NCI-H446 (cell line): ENCODE measurements around the gene NAV1.
"Not testable (repeated sequence)": the region's sequence is repeated elsewhere in the genome, so short reads cannot be mapped to it uniquely, and the experiment has no call there.

Source experiments
- DNase-seq, 2 experiments: peaks; one replicate each; lab custom pipeline; 2025; lab: John Stamatoyannopoulos, UW

Gene NAV1

DNA sequence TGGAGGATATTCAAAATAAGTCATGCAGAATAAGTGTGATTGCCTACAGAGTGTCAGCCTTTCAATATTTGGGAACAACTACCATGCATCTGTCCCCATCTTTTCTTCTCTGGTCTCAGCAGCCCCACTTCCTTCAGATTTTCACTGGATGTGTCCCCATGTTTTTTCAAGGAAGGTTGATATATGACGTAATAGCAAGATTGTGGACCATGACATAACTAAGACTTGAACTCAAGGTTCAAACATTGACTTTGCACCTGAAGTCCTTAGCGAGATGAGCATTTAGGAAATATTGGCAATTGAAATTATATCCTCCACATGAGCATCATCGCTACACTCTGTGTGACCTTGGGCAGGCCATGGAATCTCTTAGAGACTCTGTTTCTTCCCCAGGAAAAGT lies 5.8 kb downstream of the NAV1 start:
- no peak for DNase-seq

- DNase-seq: peak; percentile 71 to 75
These were observed 7.0 kb downstream of the NAV1 start for GRCh38 chr1:201545851-201546492.

GRCh38 chr1:201549522-201549921 lies 10.6 kb downstream of the NAV1 start:
- not testable (repeated sequence) for DNase-seq

DNA sequence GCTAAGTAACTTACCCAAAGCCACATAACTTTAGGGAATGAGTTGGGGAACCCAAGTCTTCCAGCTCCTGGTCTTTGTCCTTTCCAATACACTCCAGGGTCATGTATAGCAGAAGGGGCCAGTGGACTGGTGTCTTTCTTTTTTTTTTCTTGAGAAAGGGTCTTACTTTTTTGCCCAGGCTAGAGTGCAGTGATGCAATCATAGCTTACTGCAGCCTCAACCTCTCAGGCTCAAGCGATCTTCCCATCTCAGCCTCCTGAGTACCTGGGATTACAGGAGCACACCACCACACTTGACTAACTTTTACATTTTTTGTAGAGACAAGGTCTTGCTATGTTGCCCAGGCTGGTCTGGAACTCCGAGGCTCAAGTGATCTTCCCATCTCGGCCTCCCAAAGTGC lies 12.2 kb downstream of the NAV1 start:
- DNase-seq: no peak

DNA sequence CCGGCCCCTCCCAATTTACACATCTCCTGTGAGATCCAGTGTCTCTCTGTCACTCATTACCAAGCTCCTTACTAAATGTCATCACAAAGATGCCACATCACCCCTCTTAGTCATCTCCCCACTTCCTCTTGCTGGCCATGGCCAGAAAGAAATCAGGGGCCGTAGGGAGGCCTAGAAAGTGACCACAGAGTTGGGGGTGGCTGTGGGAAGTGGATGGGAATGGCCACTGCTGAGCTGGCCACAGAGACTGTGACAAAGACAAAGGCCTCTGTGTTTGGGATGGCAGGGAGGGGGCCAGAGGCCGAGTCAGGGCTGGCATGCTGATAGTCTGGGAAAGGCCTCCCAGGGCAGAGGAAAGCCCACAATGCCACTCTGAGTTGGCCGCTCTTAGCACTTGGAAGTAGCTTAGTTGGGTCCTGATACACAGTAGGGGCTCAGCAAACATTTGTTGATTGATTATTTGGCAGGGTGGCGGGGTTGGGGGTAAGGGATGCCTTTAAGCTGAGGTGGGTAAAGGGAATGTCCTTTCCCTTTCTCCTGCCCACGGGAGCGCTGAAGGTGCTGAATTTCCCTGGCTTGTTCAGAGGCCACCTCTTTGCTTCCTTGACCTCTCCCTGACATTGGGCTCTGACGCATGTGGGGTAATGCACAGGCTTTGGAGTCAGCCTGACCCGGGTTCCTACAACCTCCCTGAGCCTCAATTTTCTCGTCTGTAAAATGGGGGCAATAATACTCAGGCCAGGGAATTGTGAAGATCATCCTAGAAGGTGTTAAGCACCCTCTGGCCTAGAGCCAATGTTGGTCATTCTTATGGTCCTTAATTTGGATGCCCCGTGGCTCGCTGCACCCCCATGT lies 13.2 kb downstream of the NAV1 start:
- no peak for DNase-seq

DNA sequence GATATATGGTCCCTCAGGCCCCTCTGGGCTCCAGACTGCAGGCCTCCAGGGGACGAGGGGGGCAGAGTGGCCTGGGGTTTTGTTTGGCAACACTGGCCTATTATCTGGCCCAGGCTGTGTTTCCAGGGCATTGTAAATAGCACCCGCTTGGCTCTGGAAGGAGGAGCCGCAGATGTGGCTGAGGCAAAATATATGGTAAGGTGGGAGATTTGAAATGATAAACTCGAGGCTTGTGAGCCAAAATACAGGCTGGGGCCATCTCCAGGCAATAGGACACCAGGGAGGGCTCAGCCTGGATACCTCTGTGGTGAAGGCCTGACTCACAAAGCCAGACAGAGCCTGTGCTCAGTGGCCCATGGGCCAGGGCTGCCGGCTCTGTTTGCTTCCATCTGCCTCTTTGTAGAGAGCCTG lies 14.0 kb downstream of the NAV1 start:
- DNase-seq: peak; percentile 71 to 91

- DNase-seq: no peak
These were observed 14.7 kb downstream of the NAV1 start for GRCh38 chr1:201553496-201554189.

DNA sequence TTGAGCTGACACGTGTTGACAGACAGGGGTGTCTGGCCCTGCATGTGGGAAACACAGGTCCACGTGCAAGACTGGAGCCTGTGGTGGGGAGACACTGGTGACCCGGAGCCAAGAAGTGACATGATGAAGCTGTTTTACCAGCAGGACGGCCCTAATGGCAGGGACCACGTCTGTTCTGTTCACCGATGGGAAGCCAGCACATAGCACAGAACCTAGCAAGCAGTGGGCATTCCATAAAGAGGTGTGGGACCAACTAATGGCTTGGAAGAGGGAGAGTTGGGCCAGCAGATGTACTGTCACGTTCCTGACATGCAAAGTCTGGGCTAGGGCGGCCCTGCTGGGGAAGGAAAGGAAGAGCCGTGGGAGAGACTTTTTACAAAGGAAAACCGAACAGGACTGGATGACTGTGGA lies 15.3 kb downstream of the NAV1 start:
- no peak for DNase-seq

DNA sequence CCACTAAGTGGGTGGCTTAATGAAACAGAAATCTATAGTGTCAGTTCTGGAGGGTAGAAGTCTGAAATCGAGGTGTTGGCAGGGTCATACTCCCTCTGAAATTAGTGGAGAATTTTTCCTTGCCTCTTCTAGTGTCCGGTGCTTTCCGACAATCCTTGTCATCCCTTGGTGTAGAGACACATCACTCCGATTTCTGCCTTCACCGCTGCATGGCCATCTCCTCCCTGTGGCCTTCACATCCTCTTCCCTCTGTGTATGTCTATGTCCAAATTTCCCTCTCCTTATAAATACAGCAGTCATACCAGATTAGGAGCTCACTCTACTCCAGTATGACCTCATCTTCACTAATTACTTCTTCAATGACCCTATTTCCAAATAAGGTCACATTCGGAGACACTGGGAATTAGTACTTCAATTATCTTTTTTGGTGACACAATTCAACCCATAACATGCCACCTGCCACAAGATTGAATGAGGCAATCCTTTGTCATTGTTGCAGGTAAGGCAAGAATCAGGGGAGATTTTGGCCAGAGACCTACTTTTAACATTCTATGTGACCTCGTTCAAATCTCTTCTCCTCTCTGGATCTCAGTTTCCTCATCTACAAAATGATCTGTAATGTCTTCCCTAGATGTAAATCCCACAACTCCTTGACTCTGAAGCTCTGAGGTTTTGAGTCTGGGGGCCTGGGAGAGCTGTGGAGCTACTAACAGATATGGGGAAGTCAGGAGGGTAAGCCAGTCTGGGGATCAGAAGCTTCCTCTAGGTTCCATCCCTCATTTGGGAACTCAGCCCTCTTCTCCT lies 16.1 kb downstream of the NAV1 start:
- DNase-seq: no peak

DNA sequence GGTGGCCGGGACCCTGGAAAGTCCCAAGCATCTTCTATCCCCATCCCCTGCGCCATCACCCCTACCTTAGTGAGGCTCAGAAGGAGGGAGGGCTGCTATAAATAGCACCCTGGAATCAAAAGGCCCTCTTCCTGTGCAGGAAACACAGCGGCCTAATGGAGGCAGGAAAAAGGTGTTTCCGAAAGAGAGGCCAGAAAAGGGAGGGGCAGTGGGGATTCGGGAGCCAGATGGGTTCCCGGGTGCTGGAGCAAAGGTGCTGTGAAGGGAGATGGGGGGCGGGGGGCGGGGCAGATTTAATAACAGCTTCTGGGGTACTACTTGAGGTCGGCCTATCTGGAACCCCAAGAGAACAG lies 16.6 kb downstream of the NAV1 start:
- no peak for DNase-seq

DNA sequence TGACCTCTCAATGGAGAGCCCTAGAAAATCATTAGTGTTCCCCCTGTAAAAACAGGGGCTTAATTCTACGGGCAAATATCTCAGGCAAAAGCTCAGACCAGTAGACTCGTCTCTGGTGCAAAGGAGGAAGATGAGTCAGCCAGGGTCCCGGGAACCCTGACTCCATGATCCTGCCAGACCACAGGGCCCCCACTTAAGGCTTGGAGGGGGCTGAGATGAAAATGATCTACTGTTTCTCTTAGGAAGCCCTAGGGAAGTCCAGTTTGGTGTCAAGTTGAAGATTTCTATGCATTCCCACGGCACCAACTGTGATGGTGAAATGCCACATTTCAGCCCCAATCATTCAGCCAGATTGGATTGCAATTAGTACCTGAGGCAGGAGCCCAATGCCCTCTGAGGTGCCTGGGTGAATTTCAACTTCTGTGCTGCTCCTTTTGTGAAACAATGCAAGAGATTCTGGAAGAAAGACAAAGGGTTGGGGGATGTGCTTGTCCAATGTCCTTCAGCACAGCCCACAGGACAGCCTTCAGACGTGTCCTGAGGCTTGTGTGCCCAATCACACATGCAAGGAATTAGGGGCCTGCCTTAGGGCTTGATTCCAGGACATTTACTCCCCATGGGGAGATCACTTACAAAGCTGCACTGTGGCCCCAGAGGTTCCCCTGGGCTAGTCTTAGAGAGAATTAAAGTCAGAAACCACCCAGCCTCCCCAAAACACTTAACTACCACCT lies 18.1 kb downstream of the NAV1 start:
- no peak for DNase-seq

GRCh38 chr1:201557572-201557958 lies 18.6 kb downstream of the NAV1 start:
- peak in 1 of 2 experiments; percentile 48 for DNase-seq

DNA sequence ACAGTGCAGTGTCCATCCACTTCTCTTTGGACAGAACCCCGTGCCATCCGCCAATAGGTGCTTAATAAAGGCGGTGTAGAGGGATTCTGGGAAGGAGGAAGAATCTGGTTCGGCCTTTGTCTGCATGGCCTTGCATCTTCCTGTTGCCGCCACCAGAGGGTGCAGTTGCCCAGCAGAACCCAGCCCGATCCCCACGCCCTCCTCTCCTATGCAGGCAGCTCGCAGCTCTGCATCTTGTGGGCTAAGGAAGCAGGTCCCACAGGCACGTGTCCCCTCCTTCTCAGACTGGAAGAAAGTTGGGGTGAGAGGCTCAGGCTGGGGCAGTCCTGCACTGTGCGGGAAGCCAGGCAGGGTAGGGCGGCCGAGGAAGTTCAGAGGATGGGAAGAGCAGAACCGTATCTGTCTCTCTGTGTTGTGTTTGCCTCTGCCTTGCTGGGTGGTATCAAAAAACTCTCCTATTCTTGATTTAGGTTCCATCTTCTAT lies 20.8 kb downstream of the NAV1 start:
- peak; percentile 44 to 82 for DNase-seq

DNA sequence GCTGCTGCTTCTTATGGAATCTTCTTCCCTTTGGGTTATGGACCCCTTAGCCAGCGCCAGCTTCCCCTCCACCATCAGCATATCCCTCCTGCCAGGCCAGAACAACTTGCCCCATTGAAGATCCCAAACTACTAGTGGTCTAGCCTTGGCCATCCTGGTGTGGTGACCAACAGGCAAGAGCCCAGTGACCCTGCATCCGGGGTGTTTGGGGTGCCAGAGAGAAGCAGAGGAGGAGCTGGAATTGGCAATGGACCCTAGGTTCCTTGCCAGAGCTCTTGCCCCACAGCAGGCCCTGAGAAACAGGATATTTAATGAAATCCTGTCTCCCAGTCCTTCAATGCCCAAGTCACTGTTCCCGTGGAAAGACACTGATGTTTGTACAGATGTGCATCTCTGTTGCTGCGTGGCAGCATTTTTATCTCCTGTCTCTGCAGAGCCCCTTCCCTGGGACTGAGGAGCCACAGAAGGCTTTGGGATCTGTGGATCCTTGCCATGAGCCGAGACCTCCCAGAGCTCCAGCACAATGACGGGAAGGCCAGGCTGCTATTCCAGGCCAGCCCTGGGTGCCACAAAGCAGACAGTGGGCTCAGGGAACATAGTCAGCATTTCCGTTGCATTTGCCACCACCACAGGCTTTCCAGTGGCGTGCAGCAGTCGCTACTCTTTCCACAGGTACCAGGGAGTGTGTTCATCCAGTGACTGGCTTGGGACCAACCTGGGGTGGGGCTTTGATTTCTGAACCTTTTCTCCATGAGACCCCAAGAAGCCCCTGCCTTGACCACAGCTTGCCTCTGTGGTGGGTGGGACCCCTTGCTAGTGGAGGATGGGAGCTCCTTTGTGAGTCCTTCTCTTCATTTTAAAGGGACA lies 21.6 kb downstream of the NAV1 start:
- DNase-seq: no peak

- no peak for DNase-seq
These were observed 22.3 kb downstream of the NAV1 start for GRCh38 chr1:201561195-201561564.

- DNase-seq: no peak
These were observed 22.7 kb downstream of the NAV1 start for GRCh38 chr1:201561601-201562000.

DNA sequence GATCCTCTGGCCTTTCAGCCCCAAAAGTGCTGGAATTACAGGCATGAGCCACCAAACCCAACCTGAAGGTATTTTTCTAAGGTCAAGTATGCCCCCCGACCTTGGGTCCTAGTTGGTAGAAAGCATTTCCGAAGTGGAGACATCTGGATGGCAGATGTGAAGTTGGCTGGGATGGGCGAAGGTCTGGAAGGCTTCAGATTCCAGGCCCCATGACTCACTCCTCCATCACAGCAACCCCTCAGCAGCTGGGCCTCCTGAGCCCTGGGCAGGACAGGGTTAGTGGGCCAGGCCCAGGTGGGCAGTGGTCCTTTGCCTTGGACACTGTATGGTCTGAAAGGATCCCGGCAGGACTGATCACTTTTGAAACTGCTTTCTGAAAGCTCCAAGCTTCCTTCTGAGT lies 23.3 kb downstream of the NAV1 start:
- no peak for DNase-seq

DNA sequence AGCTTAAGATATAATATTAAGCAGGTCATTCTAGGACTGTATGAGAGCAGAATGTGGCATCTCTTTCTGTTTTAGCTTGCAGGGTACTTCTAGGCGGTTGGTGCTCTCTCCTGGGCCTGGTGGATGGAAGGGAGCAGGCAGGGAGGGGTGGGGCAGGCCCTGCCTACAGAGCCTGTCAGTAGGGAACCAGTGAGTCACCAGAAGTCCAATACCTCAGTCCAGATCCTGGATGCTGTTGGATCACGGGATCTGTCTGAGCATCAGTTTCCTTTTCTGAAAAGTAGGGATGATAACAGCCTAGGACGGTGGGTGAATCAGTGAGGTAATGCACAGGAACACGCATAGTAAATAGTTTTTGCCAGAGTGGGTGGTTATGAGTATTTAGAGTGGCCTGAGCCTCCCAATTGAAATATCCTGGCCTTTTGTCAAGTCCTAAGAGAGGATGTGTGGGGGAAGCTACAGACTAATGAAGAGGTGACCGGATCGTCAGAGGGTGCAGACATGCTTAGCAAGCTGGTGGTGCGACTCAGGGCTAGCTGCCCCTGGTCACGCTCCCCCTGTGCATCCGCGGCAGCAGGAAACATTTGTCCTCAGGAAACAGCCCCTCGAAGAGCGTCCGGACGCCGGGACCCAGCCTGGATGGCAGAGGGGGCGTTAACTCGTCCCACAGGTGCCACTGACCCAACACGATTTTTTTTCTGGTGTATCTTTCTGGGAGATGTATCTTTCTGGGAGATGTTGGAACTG lies 23.9 kb downstream of the NAV1 start:
- DNase-seq: no peak

- DNase-seq: no peak
These were observed 24.5 kb downstream of the NAV1 start for GRCh38 chr1:201563406-201563780.

GRCh38 chr1:201563941-201564340 lies 25.0 kb downstream of the NAV1 start:
- DNase-seq: no peak
